Measurements from ENCODE around the gene PRSS57.
"Not testable (repeated sequence)": the region's sequence is repeated elsewhere in the genome, so short reads cannot be mapped to it uniquely, and the experiment has no call there.

Gene PRSS57

GRCh38 chr19:674282-675151, 20.7 kb downstream of the PRSS57 start:
- no peak for DNase-seq (ENCODE audit: low spot score)

- DNase-seq (ENCODE audit: low spot score) = no peak
Observed at GRCh38 chr19:670609-671075, 24.6 kb downstream of the PRSS57 start.

- DNase-seq (ENCODE audit: low spot score) = not testable (repeated sequence)
Observed at GRCh38 chr19:668675-669434, 26.4 kb downstream of the PRSS57 start.

GRCh38 chr19:666985-667573, 28.2 kb downstream of the PRSS57 start:
- not testable (repeated sequence) for DNase-seq (ENCODE audit: low spot score)

GRCh38 chr19:664913-665443, 30.3 kb downstream of the PRSS57 start:
- peak; percentile 90 for DNase-seq (ENCODE audit: low spot score)

- peak; percentile 60 for DNase-seq (ENCODE audit: low spot score)
Observed at GRCh38 chr19:663682-664117, 31.6 kb downstream of the PRSS57 start.

- DNase-seq (ENCODE audit: low spot score) = peak; percentile 97
Observed at GRCh38 chr19:662962-663681, 32.1 kb downstream of the PRSS57 start, which contains the start of gene RNF126. TSS of gene RNF126 (minus strand) at chr19:663214. CDS start at chr19:663121, 93 bp downstream.

GRCh38 chr19:662207-662961, 32.9 kb downstream of the PRSS57 start:
- peak; percentile 60 for DNase-seq (ENCODE audit: low spot score)

GRCh38 chr19:661427-662196, 33.6 kb downstream of the PRSS57 start:
- peak; percentile 71 for DNase-seq (ENCODE audit: low spot score)

GRCh38 chr19:660793-661426, 34.3 kb downstream of the PRSS57 start:
- DNase-seq (ENCODE audit: low spot score) = no peak

- DNase-seq (ENCODE audit: low spot score) = peak; percentile 92
Observed at GRCh38 chr19:658916-659839, 36.1 kb downstream of the PRSS57 start.

GRCh38 chr19:658059-658839, 37.0 kb downstream of the PRSS57 start:
- no peak for DNase-seq (ENCODE audit: low spot score)

GRCh38 chr19:657611-658010, 37.6 kb downstream of the PRSS57 start:
- no peak for DNase-seq (ENCODE audit: low spot score)

- DNase-seq (ENCODE audit: low spot score) = no peak
Observed at GRCh38 chr19:656751-657559, 38.3 kb downstream of the PRSS57 start.

- no peak for DNase-seq (ENCODE audit: low spot score)
Observed at GRCh38 chr19:655691-656090, 39.6 kb downstream of the PRSS57 start.

- DNase-seq (ENCODE audit: low spot score) = no peak
Observed at GRCh38 chr19:653425-653824, 41.8 kb downstream of the PRSS57 start.
